Neuronal stem cell (in vitro differentiated cells): Measurements from ENCODE around the gene PFKFB4.

ENCODE experiments used
- DNase-seq: peaks from one replicate; pipeline ENCODE4 v3.0.0-alpha.2; 2013; ENCODE audit warnings: low spot score
- H2AFZ ChIP-seq: one replicate; pipeline ENCODE4 v1.6.1; 2013; ENCODE audit warnings: mild to moderate bottlenecking, low read length, inconsistent platforms
- H2AK5ac ChIP-seq: 2 replicates; pipeline ENCODE4 v1.6.1; 2013; ENCODE audit warnings: low read depth, mild to moderate bottlenecking, inconsistent platforms, low read length, moderate library complexity, mixed read lengths
- H2BK120ac ChIP-seq: 2 replicates; pipeline ENCODE4 v1.6.1; 2013; ENCODE audit warnings: low read depth, mild to moderate bottlenecking, inconsistent platforms, low read length, moderate library complexity, mixed read lengths
- H2BK12ac ChIP-seq: one replicate; pipeline ENCODE4 v1.6.1; 2013; ENCODE audit warnings: low read length, inconsistent platforms
- H2BK15ac ChIP-seq: 2 replicates; pipeline ENCODE4 v1.6.1; 2013; ENCODE audit warnings: mild to moderate bottlenecking, low read length, inconsistent platforms, mixed read lengths
- H2BK5ac ChIP-seq: one replicate; pipeline ENCODE4 v1.6.1; 2013; ENCODE audit warnings: inconsistent platforms, mild to moderate bottlenecking, low read length, moderate library complexity
- H3K14ac ChIP-seq: one replicate; pipeline ENCODE4 v1.6.1; 2013; ENCODE audit warnings: low read length, inconsistent platforms
- H3K18ac ChIP-seq: 2 replicates; pipeline ENCODE4 v1.6.1; 2013; ENCODE audit warnings: low read length, inconsistent platforms
- H3K23ac ChIP-seq: 2 replicates; pipeline ENCODE4 v1.6.1; 2013; ENCODE audit warnings: low read depth, mild to moderate bottlenecking, mixed read lengths, low read length, inconsistent platforms; ENCODE audit not compliant: poor library complexity
- H3K27ac ChIP-seq: replicated peaks from 3 replicates; pipeline ENCODE4 v1.5.1; 2013; ENCODE audit warnings: low read length, inconsistent platforms
- H3K27me3 ChIP-seq, 3 experiments: 2 replicates each; pipeline ENCODE4 v1.6.1; 2013; ENCODE audit warnings: low read length in 3 of 3, mild to moderate bottlenecking in 2 of 3, inconsistent platforms in 1 of 3, low read depth in 1 of 3, mixed read lengths in 1 of 3, moderate library complexity in 1 of 3; ENCODE audit not compliant: control insufficient read depth in 3 of 3, insufficient read depth in 3 of 3
- H3K36me3 ChIP-seq, 2 donors: replicated peaks in 1 of 2; 2 replicates each; pipeline ENCODE4 v1.6.1; 2013; ENCODE audit warnings: low read length in 2 of 2; ENCODE audit not compliant: control insufficient read depth in 2 of 2, insufficient read depth in 2 of 2
- H3K4ac ChIP-seq: 2 replicates; pipeline ENCODE4 v1.6.1; 2013; ENCODE audit warnings: inconsistent platforms, mild to moderate bottlenecking, low read length, moderate library complexity
- H3K4me1 ChIP-seq, 2 donors: 1 replicate in 1 of 2; 2 replicates in 1 of 2; pipeline ENCODE4 v1.6.1; 2013; ENCODE audit warnings: low read length in 2 of 2, low read depth in 1 of 2; ENCODE audit not compliant: control insufficient read depth in 2 of 2, insufficient read depth in 1 of 2
- H3K4me2 ChIP-seq: one replicate; pipeline ENCODE4 v1.6.1; 2013; ENCODE audit warnings: mild to moderate bottlenecking, low read length, inconsistent platforms; ENCODE audit not compliant: insufficient read depth, poor library complexity, severe bottlenecking
- H3K4me3 ChIP-seq, 2 donors: 2 replicates each; pipeline ENCODE4 v1.5.1; 2013; ENCODE audit warnings: low read length in 2 of 2, mild to moderate bottlenecking in 2 of 2, inconsistent platforms in 1 of 2, moderate library complexity in 1 of 2
- H3K79me1 ChIP-seq: one replicate; pipeline ENCODE4 v1.6.1; 2013; ENCODE audit warnings: low read depth, mild to moderate bottlenecking, inconsistent platforms, low read length, moderate library complexity
- H3K9ac ChIP-seq: one replicate; pipeline ENCODE4 v1.6.1; 2013; ENCODE audit warnings: mild to moderate bottlenecking, low read depth, low read length, inconsistent platforms; ENCODE audit not compliant: poor library complexity
- H3K9me3 ChIP-seq, 2 donors: replicated peaks in 1 of 2; 2 replicates each; pipeline versions ENCODE3 to v1.6.1; 2013; ENCODE audit warnings: low read length in 2 of 2, mild to moderate bottlenecking in 2 of 2, inconsistent platforms in 1 of 2, low read depth in 1 of 2, mixed read lengths in 1 of 2, moderate library complexity in 1 of 2; ENCODE audit not compliant: control insufficient read depth in 2 of 2, insufficient read depth in 1 of 2
- H4K8ac ChIP-seq: one replicate; pipeline ENCODE4 v1.6.1; 2013; ENCODE audit warnings: low read depth, mild to moderate bottlenecking, inconsistent platforms, low read length, moderate library complexity
- H4K91ac ChIP-seq: one replicate; pipeline ENCODE4 v1.6.1; 2013; ENCODE audit warnings: low read length, low read depth, mild to moderate bottlenecking, inconsistent platforms; ENCODE audit not compliant: poor library complexity
- WGBS, 2 donors: extraction: QIAGEN DNeasy Blood & Tissue Kit; methylation state at CpG; one replicate each; pipeline ENCODE4 v1.1.7; 2013; ENCODE audit warnings: missing lambda C conversion rate in 2 of 2, mixed read lengths in 1 of 2; ENCODE audit not compliant: insufficient read length in 2 of 2, insufficient replicate concordance in 1 of 2; ENCODE audit errors: extremely low coverage in 2 of 2; 5-methylcytosine and 5-hydroxymethylcytosine counted together

The PFKFB4 gene

GRCh38 chr3:48518638-48519276, 37.8 kb downstream of the PFKFB4 start:
- no peak overlapping the region for H3K23ac ChIP-seq
- no peak overlapping the region for H2BK15ac ChIP-seq
- H3K4me2 ChIP-seq, result no peak overlapping the region
- no peak overlapping the region for H4K8ac ChIP-seq
- H3K36me3 ChIP-seq, result peaks cover 7 to 21% of the 10 kb centered on the region in 2 donors
- H2BK12ac ChIP-seq, result no peak overlapping the region
- no peaks in the 10 kb centered on the region for H3K9me3 ChIP-seq
- H2AK5ac ChIP-seq, result no peak overlapping the region
- no peak overlapping the region for H3K4me3 ChIP-seq
- no peak overlapping the region for H2BK120ac ChIP-seq
- H3K4me1 ChIP-seq, result no peaks in the 10 kb centered on the region
- no CpG with 5 or more reads among the region's 12 CpGs for WGBS, 2 donors
- H3K14ac ChIP-seq, result no peak overlapping the region
- H3K18ac ChIP-seq, result no peak overlapping the region
- H2BK5ac ChIP-seq, result no peak overlapping the region
- no peak overlapping the region for H3K27ac ChIP-seq
- no peaks in the 10 kb centered on the region for H3K27me3 ChIP-seq
- no peak overlapping the region for H3K4ac ChIP-seq
- H3K9ac ChIP-seq, result no peak overlapping the region
- H3K79me1 ChIP-seq, result no peaks in the 10 kb centered on the region
- no peak overlapping the region for H4K91ac ChIP-seq
- no peak overlapping the region for H2AFZ ChIP-seq
- no peak for DNase-seq

- Histone ChIP-seq H3K9me3 (no peaks in the 10 kb centered on the region), H3K27ac (no peak overlapping the region), H4K8ac (no peak overlapping the region), H3K79me1 (no peaks in the 10 kb centered on the region), H2AK5ac (no peak overlapping the region), H2BK5ac (no peak overlapping the region), H3K23ac (no peak overlapping the region), H3K27me3 (no peaks in the 10 kb centered on the region), H3K4ac (no peak overlapping the region), H2BK15ac (no peak overlapping the region), H2BK12ac (no peak overlapping the region), H3K36me3 (peaks cover 3 to 14% of the 10 kb centered on the region in 2 donors), H3K9ac (no peak overlapping the region), H3K18ac (no peak overlapping the region), H3K4me1 (no peaks in the 10 kb centered on the region), H2AFZ (no peak overlapping the region), H3K4me2 (no peak overlapping the region), H4K91ac (no peak overlapping the region), H3K4me3 (no peak overlapping the region), H3K14ac (no peak overlapping the region), H2BK120ac (no peak overlapping the region)
- no CpG with 5 or more reads among the region's 6 CpGs for WGBS, 2 donors
- DNase-seq, result no peak
Measured at GRCh38 chr3:48518069-48518468, 38.5 kb downstream of the PFKFB4 start.

GRCh38 chr3:48516571-48516970, 40.0 kb downstream of the PFKFB4 start:
- Histone ChIP-seq H3K18ac (no peak overlapping the region), H3K4me3 (no peak overlapping the region), H4K8ac (no peak overlapping the region), H4K91ac (no peak overlapping the region), H3K23ac (no peak overlapping the region), H3K9me3 (no peaks in the 10 kb centered on the region), H3K4ac (no peak overlapping the region), H3K9ac (no peak overlapping the region), H3K14ac (no peak overlapping the region), H2BK5ac (no peak overlapping the region), H2BK12ac (no peak overlapping the region), H3K79me1 (no peaks in the 10 kb centered on the region), H2BK120ac (no peak overlapping the region), H2AK5ac (no peak overlapping the region), H2AFZ (no peak overlapping the region), H3K27ac (no peak overlapping the region), H3K27me3 (no peaks in the 10 kb centered on the region), H3K4me1 (no peaks in the 10 kb centered on the region), H3K4me2 (no peak overlapping the region), H2BK15ac (no peak overlapping the region), H3K36me3 (peaks cover 2 to 11% of the 10 kb centered on the region in 2 donors)
- no CpG with 5 or more reads among the region's 8 CpGs for WGBS, 2 donors
- DNase-seq, result no peak

- H3K18ac ChIP-seq, result no peak overlapping the region
- WGBS, 2 donors, result no CpG with 5 or more reads among the region's 8 CpGs
- H3K4me2 ChIP-seq, result no peak overlapping the region
- H2BK120ac ChIP-seq, result no peak overlapping the region
- no peak overlapping the region for H2BK12ac ChIP-seq
- H4K91ac ChIP-seq, result no peak overlapping the region
- no peak overlapping the region for H3K4me3 ChIP-seq
- H3K4ac ChIP-seq, result no peak overlapping the region
- H3K4me1 ChIP-seq, result no peaks in the 10 kb centered on the region
- DNase-seq, result no peak
- H3K27me3 ChIP-seq, result no peaks in the 10 kb centered on the region
- H2AK5ac ChIP-seq, result no peak overlapping the region
- H3K79me1 ChIP-seq, result no peaks in the 10 kb centered on the region
- no peak overlapping the region for H3K27ac ChIP-seq
- no peak overlapping the region for H3K9ac ChIP-seq
- H2AFZ ChIP-seq, result no peak overlapping the region
- H3K9me3 ChIP-seq, result no peaks in the 10 kb centered on the region
- H3K14ac ChIP-seq, result no peak overlapping the region
- H4K8ac ChIP-seq, result no peak overlapping the region
- no peak overlapping the region for H3K23ac ChIP-seq
- H2BK15ac ChIP-seq, result no peak overlapping the region
- H3K36me3 ChIP-seq, result peaks cover 0 to 7% of the 10 kb centered on the region in 2 donors
- no peak overlapping the region for H2BK5ac ChIP-seq
Measured at GRCh38 chr3:48514431-48515227, 42.0 kb downstream of the PFKFB4 start.
